GM11168 (cell line): ENCODE data around the gene PTPRJ.

Experiments used
- in situ Hi-C: fragments of 300-500 bp; cut with MboI; formaldehyde crosslinking; loops from one replicate; pipeline ENCODE4 v1.12.0; 2022; ENCODE audit warnings: low sequenced_read_pairs; ENCODE audit not compliant: unreplicated experiment

Gene PTPRJ

GRCh38 chr11:48034926-48035871 lies 54.8 kb downstream of the PTPRJ start:
- in situ Hi-C loops, result no loop called here

- in situ Hi-C loops, result no loop called here
Observed at GRCh38 chr11:48036011-48036410, 55.7 kb downstream of the PTPRJ start.

- in situ Hi-C loops, result no loop called here
Observed at GRCh38 chr11:48036466-48036865, 56.1 kb downstream of the PTPRJ start.

GRCh38 chr11:48037709-48038468 lies 57.5 kb downstream of the PTPRJ start:
- in situ Hi-C loops, result no loop called here

- in situ Hi-C loops, result no loop called here
Observed at GRCh38 chr11:48040830-48041444, 60.6 kb downstream of the PTPRJ start.

GRCh38 chr11:48041877-48042695 lies 61.7 kb downstream of the PTPRJ start:
- in situ Hi-C loops, result no loop called here

- in situ Hi-C loops, result no loop called here
Observed at GRCh38 chr11:48043111-48043990, 63.0 kb downstream of the PTPRJ start.

- in situ Hi-C loops, result no loop called here
Observed at GRCh38 chr11:48043991-48044512, 63.7 kb downstream of the PTPRJ start.

- in situ Hi-C loops, result no loop called here
Observed at GRCh38 chr11:48044577-48044976, 64.2 kb downstream of the PTPRJ start.

GRCh38 chr11:48045536-48045935 lies 65.2 kb downstream of the PTPRJ start:
- in situ Hi-C loops, result no loop called here

GRCh38 chr11:48047616-48048015 lies 67.3 kb downstream of the PTPRJ start:
- in situ Hi-C loops, result no loop called here

- in situ Hi-C loops, result no loop called here
Observed at GRCh38 chr11:48049036-48049435, 68.7 kb downstream of the PTPRJ start.

GRCh38 chr11:48050304-48050703 lies 69.9 kb downstream of the PTPRJ start:
- in situ Hi-C loops, result no loop called here

GRCh38 chr11:48051217-48051830 lies 71.0 kb downstream of the PTPRJ start:
- in situ Hi-C loops, result no loop called here

GRCh38 chr11:48052183-48053044 lies 72.1 kb downstream of the PTPRJ start:
- in situ Hi-C loops, result no loop called here

GRCh38 chr11:48054994-48055291 lies 74.6 kb downstream of the PTPRJ start:
- in situ Hi-C loops, result no loop called here

GRCh38 chr11:48055292-48056132 lies 75.2 kb downstream of the PTPRJ start:
- in situ Hi-C loops, result no loop called here
